Ovary (tissue), 9 donors: Measurements from ENCODE around the gene GPATCH2. TPM values are rescaled to one million over a fixed set of nuclear protein-coding genes. Genes with fewer than 3 reads are reported as not detected.

Experiments used
- DNase-seq, 5 donors: peaks; one replicate each; pipeline ENCODE4 v3.0.0-alpha.2; 2019 to 2020
- H3K27ac ChIP-seq, 2 donors: fragments of 200-600 bp; one replicate each; pipeline versions ENCODE4 v1.5.1 to v1.8.0; 2019 to 2022
- H3K27me3 ChIP-seq: fragments of 200-600 bp; one replicate; pipeline ENCODE4 v1.8.0; 2022
- H3K36me3 ChIP-seq: fragments of 200-600 bp; sonication (generic); one replicate; pipeline ENCODE4 v1.5.1; 2019
- H3K4me1 ChIP-seq: one replicate; pipeline ENCODE4 v1.8.1; 2013; ENCODE audit warnings: mild to moderate bottlenecking, moderate library complexity; ENCODE audit not compliant: insufficient read depth
- H3K4me3 ChIP-seq: fragments of 200-600 bp; sonication (generic); one replicate; pipeline ENCODE4 v1.5.1; 2017
- H3K9me3 ChIP-seq, 2 donors: fragments of 200-600 bp in 1 of 2; sonication (generic) in 1 of 2; one replicate each; pipeline versions ENCODE4 v1.5.1 to v1.8.1; 2013 to 2019; ENCODE audit warnings: mild to moderate bottlenecking in 1 of 2, moderate library complexity in 1 of 2
- EP300 ChIP-seq: sonication (generic); formaldehyde crosslinking; IDR thresholded peaks from one replicate; pipeline ENCODE4 v1.6.1; 2017; ENCODE audit warnings: antibody characterized with exemption
- POLR2A ChIP-seq: fragments of 450-650 bp; IDR thresholded peaks from one replicate; pipeline ENCODE4 v1.6.1; 2017; ENCODE audit warnings: antibody characterized with exemption, mild to moderate bottlenecking, moderate library complexity
- WGBS, 3 donors: extraction: QIAGEN DNeasy Blood & Tissue Kit in 1 of 3; methylation state at CpG; one replicate each; pipeline versions ENCODE4 v1.1.5 to v1.1.7; 2013 to 2017; 5-methylcytosine and 5-hydroxymethylcytosine counted together
- intact Hi-C, 4 donors: fragments of 100-400 bp; cut with DNase I; formaldehyde crosslinking; loops; one replicate each; pipeline versions ENCODE4 v1.11.0 to v1.15.1; 2022 to 2023
- polyA plus RNA-seq, 2 donors: library from polyadenylated mRNA; stranded (reverse); fragments of 200-250 nt in 1 of 2; fragments of 350-450 nt in 1 of 2; fragmentation: Illumina TruSeq in 1 of 2; extraction: RNeasy Lipid Tissue Mini Kit (QIAGEN cat#74804) in 1 of 2; gene quantifications; one replicate each; pipeline ENCODE4 v1.2.3, GENCODE V29; 2013 to 2014
- total RNA-seq, 7 donors: library from RNA; depleted of rRNA in 2 of 7; stranded (reverse); fragments of >200 nt in 2 of 7; fragmentation: NEBNext Ultra II Directional in 3 of 7; extraction: Animal tissue kit (Norgen Biotek cat#: 25700) in 3 of 7; gene quantifications; one replicate each; pipeline versions ENCODE4 v1.1.0 to v1.2.4, GENCODE V29; 2016 to 2023
- TF ChIP-seq, protein P1 (sequence below), 3 donors: fragments of 450-650 bp in 2 of 3; fragments of 200-600 bp in 1 of 3; IDR thresholded peaks; one replicate each; pipeline versions ENCODE4 v1.5.1 to v1.8.0; 2016 to 2022; ENCODE audit warnings: antibody characterized with exemption in 3 of 3, mild to moderate bottlenecking in 1 of 3
- donor health status: DM: no; HTN: no; CAD: no; lungs with moderate emphysema.
- donor health status: DM: no; HTN: no; CAD: no.
- donor health status: Bipolar disorder and iron deficiency.
- donor health status: DM: yes; HTN: yes; CAD: no.
- donor health status: DM: no; HTN: no; CAD: no.
- donor health status: DM: yes; HTN: yes; CAD: no.

The GPATCH2 gene
- total and polyA plus RNA-seq, 9 donors: 3.7 to 16.5 (median 10.4) TPM

GRCh38 chr1:217521317-217521716, 109.6 kb downstream of the GPATCH2 start:
- H3K27me3 ChIP-seq: no peaks in the 10 kb centered on the region
- DNase-seq: no peak
- no peaks in the 10 kb centered on the region for H3K9me3 ChIP-seq
- no peak overlapping the region for H3K4me3 ChIP-seq
- TF ChIP-seq EP300: no peak
- TF ChIP-seq POLR2A: no peak
- TF ChIP-seq, protein P1, sequence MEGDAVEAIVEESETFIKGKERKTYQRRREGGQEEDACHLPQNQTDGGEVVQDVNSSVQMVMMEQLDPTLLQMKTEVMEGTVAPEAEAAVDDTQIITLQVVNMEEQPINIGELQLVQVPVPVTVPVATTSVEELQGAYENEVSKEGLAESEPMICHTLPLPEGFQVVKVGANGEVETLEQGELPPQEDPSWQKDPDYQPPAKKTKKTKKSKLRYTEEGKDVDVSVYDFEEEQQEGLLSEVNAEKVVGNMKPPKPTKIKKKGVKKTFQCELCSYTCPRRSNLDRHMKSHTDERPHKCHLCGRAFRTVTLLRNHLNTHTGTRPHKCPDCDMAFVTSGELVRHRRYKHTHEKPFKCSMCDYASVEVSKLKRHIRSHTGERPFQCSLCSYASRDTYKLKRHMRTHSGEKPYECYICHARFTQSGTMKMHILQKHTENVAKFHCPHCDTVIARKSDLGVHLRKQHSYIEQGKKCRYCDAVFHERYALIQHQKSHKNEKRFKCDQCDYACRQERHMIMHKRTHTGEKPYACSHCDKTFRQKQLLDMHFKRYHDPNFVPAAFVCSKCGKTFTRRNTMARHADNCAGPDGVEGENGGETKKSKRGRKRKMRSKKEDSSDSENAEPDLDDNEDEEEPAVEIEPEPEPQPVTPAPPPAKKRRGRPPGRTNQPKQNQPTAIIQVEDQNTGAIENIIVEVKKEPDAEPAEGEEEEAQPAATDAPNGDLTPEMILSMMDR (IDR thresholded peaks at IDR 0.05): no peak
- no peaks in the 10 kb centered on the region for H3K4me1 ChIP-seq
- intact Hi-C loops: no loop called here
- no peak overlapping the region for H3K27ac ChIP-seq
- no peaks in the 10 kb centered on the region for H3K36me3 ChIP-seq
- 89 to 92% (median 89%) methylated on average over 4 of the region's 4 CpGs for WGBS, 3 donors

DNA sequence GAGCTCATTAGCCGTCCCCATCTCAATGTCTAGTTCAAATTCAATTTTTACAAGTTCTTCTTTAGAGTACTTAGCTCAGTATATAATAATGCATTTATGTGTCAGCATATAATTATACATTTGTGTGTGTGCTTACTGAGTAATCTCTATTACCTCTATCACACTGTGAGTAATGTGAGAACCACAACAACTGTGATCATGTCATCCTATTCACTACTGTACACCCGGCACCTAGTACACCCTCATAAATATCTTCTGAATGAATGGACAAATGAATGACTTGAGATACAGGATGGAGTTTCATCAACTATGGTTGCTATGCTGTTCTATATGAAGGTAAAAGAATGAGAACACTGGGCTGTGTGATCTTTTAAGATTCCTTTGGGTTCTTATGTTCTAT, 124.0 kb downstream of the GPATCH2 start:
- WGBS, 3 donors: 97 to 98% (median 97%) methylated on average over 2 of the region's 2 CpGs

GRCh38 chr1:217498209-217498608, 132.7 kb downstream of the GPATCH2 start:
- H3K4me3 ChIP-seq: no peak overlapping the region
- no peaks in the 10 kb centered on the region for H3K9me3 ChIP-seq
- 93 to 95% (median 93%) methylated on average over 5 of the region's 5 CpGs for WGBS, 3 donors
- H3K36me3 ChIP-seq: no peaks in the 10 kb centered on the region
- no peak for DNase-seq
- TF ChIP-seq POLR2A: no peak
- TF ChIP-seq, protein P1 (IDR thresholded peaks at IDR 0.05): no peak
- TF ChIP-seq EP300: no peak
- no peaks in the 10 kb centered on the region for H3K4me1 ChIP-seq
- intact Hi-C loops: no loop called here
- H3K27ac ChIP-seq: no peak overlapping the region
- H3K27me3 ChIP-seq: no peaks in the 10 kb centered on the region

More for the DNA sequence above, 124.0 kb downstream of the GPATCH2 start:
- H3K4me1 ChIP-seq: no peaks in the 10 kb centered on the region
- no peak for TF ChIP-seq EP300
- TF ChIP-seq POLR2A: no peak
- TF ChIP-seq, protein P1 (IDR thresholded peaks at IDR 0.05): no peak
- H3K9me3 ChIP-seq: no peaks in the 10 kb centered on the region
- H3K4me3 ChIP-seq: no peak overlapping the region
- DNase-seq: no peak
- intact Hi-C loops: no loop called here
- H3K27me3 ChIP-seq: no peaks in the 10 kb centered on the region
- H3K36me3 ChIP-seq: no peaks in the 10 kb centered on the region
- no peak overlapping the region for H3K27ac ChIP-seq

DNA sequence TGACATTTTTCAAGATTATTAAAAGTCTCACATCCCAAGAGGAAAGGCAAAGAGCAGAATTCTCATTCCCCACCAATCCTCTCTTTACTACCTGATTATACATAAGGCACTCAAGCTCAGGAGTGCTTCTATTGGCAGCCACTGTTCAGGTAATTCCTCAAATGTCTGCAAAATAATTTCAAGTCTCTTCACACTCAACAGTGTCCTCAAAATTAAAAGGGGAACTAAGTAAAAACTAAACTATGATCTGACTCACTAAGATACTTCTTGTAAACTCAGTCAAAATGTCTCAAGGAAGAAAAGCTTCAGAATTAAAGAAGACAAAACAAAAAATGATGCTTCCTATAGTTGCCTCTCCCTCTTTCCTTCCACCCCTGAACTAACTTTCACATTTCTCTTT, 135.6 kb downstream of the GPATCH2 start:
- Histone ChIP-seq H3K36me3 (no peaks in the 10 kb centered on the region), H3K9me3 (no peaks in the 10 kb centered on the region), H3K27ac (no peak overlapping the region), H3K4me1 (no peaks in the 10 kb centered on the region), H3K27me3 (no peaks in the 10 kb centered on the region), H3K4me3 (no peak overlapping the region)
- intact Hi-C loops: no loop called here
- DNase-seq: no peak
- TF ChIP-seq POLR2A (no peak), EP300 (no peak)
- TF ChIP-seq, protein P1 (IDR thresholded peaks at IDR 0.05): no peak

DNA sequence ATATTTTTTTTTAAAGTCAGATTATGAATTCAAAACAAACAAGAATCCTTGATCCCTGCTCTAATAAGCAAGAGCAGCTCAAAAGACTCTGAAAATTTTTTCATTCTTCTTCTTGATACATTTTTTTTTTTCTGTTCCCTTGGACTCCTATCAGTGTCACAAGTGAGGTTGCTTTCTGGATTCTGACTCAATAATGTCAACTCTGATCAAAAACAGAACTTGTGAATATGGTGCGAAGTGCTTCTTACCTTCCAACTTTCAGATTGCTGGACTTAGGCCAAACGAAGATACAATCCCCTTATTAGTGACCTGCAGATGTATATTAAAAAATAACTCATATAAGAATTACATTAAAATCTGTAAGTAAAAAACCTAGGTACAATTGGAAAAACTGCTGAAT, 136.1 kb downstream of the GPATCH2 start:
- Histone ChIP-seq H3K4me3 (no peak overlapping the region), H3K36me3 (no peaks in the 10 kb centered on the region), H3K27ac (no peak overlapping the region), H3K27me3 (no peaks in the 10 kb centered on the region), H3K4me1 (no peaks in the 10 kb centered on the region), H3K9me3 (no peaks in the 10 kb centered on the region)
- DNase-seq: no peak
- TF ChIP-seq, protein P1 (IDR thresholded peaks at IDR 0.05): no peak
- TF ChIP-seq EP300 (no peak), POLR2A (no peak)
- intact Hi-C loops: no loop called here
- WGBS, 3 donors: 93 to 94% (median 93%) methylated on average over 2 of the region's 2 CpGs
